ENCODE measurements around the gene JAK1.
A peak's percentile ranks its signal among the peaks of the same experiment; 100 is the strongest.
"Not testable (repeated sequence)": the region's sequence is repeated elsewhere in the genome, so short reads cannot be mapped to it uniquely, and the experiment has no call there.

Gene JAK1

DNA sequence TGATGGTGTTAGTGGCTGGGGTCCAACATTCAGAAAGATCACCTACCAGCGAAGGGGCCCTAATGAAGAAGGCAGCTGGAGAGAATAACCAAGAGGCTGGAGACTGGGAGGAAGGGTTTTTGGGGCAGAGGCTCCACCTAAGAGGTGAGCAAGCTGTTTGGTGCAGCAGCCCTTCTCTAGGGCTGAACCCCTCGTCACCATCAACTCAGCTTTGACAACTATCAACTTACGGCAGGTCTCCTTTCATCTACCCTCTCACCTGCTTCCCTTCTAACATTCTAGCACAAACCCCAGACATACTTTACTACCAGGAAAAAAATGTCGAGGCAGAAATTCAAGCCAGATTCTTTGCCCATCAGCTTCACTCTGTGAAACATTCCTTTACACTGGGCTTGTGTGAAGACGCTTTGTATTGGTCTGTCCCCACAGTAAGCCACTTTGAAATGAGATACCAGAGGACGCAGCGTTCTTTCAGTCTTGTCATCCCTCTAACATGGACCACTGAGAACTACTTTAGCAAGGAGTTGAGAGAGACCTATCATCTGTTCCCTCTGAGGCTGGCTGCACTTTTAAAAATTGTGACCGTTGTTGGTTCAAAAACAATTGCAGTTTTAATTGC is 136.8 kb downstream of the JAK1 start:
- DNase-seq = no peak

- DNase-seq = no peak
These were observed 137.5 kb downstream of the JAK1 start for GRCh38 chr1:64828829-64829228.

- no peak for DNase-seq
These were observed 139.4 kb downstream of the JAK1 start for GRCh38 chr1:64826991-64827390.

DNA sequence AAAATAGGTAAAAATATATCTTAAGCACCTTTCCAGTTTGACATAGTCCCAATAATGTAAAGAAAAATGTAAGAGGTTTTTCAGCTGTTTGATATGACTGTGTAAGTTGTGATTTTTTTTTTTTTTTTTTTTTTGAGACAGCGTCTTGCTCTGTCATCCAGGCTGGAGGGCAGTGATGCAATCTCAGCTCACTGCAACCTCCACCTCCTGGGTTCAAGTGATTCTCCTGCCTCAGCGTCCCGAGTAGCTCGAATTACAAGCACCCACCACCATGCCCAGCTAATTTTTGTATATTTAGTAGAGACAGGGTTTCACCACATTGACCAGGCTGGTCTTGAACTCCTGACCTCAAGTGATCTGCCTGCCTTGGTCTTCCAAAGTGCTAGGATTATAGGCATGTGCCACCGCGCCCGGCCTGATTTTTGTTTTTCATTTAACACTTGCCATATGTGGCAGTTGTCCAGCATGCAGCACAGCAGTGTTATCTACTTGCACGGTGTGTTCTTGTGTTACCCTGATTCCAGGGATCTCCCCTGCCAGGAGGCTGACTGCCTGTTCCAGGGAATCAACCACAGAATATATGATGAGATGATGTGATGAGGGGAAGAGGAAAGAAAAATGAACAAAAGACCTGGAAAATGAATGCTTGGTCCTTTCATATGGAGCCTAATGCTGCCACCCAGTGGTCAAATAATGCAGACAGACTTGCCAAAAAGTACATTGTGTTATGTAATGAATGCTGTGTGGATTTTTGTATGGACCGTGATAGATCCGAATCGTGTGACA is 142.5 kb downstream of the JAK1 start:
- peak; percentile 61 for DNase-seq

GRCh38 chr1:64822621-64823020 is 143.7 kb downstream of the JAK1 start:
- no peak for DNase-seq

DNA sequence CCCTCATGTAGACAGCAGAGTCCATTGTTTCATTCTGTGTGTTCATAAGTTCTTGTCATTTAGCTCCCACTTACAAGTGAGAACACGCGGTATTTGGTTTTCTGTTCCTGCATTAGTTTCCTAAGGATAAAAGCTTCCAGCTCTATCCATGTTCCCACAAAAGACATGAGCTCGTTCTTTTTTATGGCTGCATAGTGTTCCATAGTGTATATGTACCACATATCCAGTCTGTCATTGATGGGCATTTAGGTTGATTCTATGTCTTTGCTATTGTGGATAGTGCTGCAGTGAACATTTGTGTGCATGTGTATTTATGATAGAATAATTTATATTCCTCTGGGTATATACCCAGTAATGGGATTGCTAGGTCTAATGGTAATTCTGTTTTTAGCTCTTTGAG is 145.8 kb downstream of the JAK1 start:
- DNase-seq = not testable (repeated sequence)

DNA sequence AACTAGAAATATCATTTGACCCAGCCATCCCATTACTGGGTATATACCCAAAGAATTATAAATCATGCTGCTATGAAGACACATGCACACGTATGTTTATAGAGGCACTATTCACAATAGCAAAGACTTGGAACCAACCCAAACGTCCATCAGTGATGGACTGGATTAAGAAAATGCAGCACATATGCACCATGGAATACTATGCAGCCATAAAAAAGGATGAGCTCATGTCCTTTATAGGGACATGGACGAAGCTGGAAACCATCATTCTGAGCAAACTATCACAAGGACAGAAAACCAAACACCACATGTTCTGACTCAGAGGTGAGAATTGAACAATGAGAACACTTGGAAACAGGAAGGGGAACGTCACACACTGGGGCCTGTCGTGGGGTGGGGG is 149.0 kb downstream of the JAK1 start:
- not testable (repeated sequence) for DNase-seq

- no peak for DNase-seq
These were observed 151.9 kb downstream of the JAK1 start for GRCh38 chr1:64814427-64814826.

DNA sequence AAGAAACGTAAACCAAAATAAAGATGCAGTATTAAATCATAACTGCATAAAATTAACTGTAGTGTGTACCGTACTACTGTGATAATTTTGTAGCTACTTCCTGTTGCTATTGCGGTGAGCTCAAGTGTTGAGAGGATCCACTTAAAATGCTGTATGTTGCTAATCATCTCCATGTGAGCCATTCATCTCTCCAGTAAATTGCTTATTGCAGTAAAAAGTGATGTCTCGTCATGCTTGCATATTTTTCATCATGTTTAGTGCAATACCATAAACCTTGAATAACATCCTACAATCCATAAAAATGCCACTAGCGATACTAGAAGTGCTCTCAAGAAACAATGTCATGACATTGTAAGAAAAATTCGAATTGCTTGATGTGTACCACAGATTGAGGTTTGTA is 155.2 kb downstream of the JAK1 start:
- DNase-seq = no peak

GRCh38 chr1:64810001-64810400 is 156.3 kb downstream of the JAK1 start:
- no peak for DNase-seq

- DNase-seq = no peak
These were observed 157.0 kb downstream of the JAK1 start for GRCh38 chr1:64809309-64809708.

GRCh38 chr1:64801851-64802523 is 164.4 kb downstream of the JAK1 start:
- DNase-seq = no peak

DNA sequence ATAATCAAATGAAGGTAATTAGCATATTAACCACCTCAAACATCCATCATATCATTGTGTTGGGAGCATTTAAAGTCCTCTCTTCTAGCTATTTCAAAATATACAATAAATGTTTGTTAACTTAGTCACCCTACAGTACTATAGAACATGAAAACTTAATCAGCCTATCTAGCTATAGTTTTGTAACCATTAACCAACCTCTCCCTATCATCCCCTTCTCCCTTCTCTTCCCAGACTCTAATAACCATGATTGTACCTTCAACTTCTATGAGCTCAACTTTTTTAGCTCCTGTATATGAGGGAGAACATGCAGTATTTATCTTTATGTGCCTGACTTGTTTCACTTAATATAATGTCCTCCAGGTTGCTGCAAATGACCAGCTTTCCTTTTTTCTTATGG is 167.5 kb downstream of the JAK1 start:
- no peak for DNase-seq

DNA sequence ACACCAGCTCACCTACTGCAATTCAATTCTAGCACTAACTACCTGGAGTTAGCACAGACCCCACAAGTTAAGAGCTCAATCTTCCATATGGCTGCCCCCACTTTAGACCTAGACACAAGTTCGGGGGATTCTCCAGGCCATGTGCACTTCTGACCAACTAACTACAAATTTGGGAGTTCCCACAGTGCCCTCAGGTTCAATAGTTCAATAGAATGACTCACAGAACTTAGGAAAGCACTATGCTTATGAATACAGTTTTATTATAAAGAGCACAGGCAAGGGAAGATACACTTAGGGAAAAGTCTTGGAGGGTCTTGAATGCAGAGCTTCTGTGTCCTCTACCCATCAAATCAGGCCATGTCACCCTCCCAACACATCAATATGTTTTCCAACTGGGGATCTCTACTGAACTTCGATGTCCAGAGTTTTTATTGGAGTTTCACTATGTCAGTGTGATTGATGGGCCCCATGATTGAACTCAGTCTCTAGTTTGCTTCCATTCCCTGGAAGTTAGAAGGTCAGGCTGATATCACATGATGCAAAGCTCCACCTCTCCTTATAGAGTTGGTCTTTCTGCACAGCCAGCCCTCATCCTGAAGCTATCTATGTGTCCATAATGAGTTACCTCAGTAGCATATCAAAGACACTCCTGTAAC is 175.4 kb downstream of the JAK1 start:
- no peak for DNase-seq

Measured in amniotic stem cell (primary cell).